GM19463 (cell line): Measurements from ENCODE around the gene SLAMF7.
A peak's percentile ranks its signal among the peaks of the same experiment; 100 is the strongest.
"Not testable (repeated sequence)": the region's sequence is repeated elsewhere in the genome, so short reads cannot be mapped to it uniquely, and the experiment has no call there.

ENCODE experiments used
- ATAC-seq: cut with Tn5 transposase; IDR thresholded peaks from one replicate; pipeline ENCODE4 v1.9.1; 2021; ENCODE audit warnings: mild to moderate bottlenecking, moderate library complexity; ENCODE audit not compliant: unreplicated experiment

The SLAMF7 gene

GRCh38 chr1:160720356-160721085, 18.5 kb upstream of the SLAMF7 start:
- ATAC-seq: no peak

GRCh38 chr1:160721473-160721872, 17.6 kb upstream of the SLAMF7 start:
- no peak for ATAC-seq

- no peak for ATAC-seq
These were observed 16.3 kb upstream of the SLAMF7 start for GRCh38 chr1:160722726-160723125.

- ATAC-seq: no peak
These were observed 15.7 kb upstream of the SLAMF7 start for GRCh38 chr1:160723332-160723731.

- ATAC-seq: no peak
These were observed 14.4 kb upstream of the SLAMF7 start for GRCh38 chr1:160724465-160725242.

GRCh38 chr1:160726114-160726497, 12.9 kb upstream of the SLAMF7 start:
- no peak for ATAC-seq

- ATAC-seq: peak; percentile 53
These were observed 12.3 kb upstream of the SLAMF7 start for GRCh38 chr1:160726498-160727315.

- ATAC-seq: no peak
These were observed 11.8 kb upstream of the SLAMF7 start for GRCh38 chr1:160727316-160727640.

- ATAC-seq: not testable (repeated sequence)
These were observed 7.5 kb upstream of the SLAMF7 start for GRCh38 chr1:160731564-160731963.

GRCh38 chr1:160731990-160732389, 7.1 kb upstream of the SLAMF7 start:
- no peak for ATAC-seq

GRCh38 chr1:160733898-160734297, 5.1 kb upstream of the SLAMF7 start:
- no peak for ATAC-seq

GRCh38 chr1:160734301-160734700, 4.7 kb upstream of the SLAMF7 start:
- no peak for ATAC-seq

GRCh38 chr1:160738271-160738670, 776 bp upstream of the SLAMF7 start:
- no peak for ATAC-seq

GRCh38 chr1:160740133-160740688, 1.2 kb downstream of the SLAMF7 start:
- ATAC-seq: no peak

GRCh38 chr1:160741092-160741501, 2.0 kb downstream of the SLAMF7 start:
- ATAC-seq: no peak

- ATAC-seq: no peak
These were observed 2.7 kb downstream of the SLAMF7 start for GRCh38 chr1:160741612-160742348.

GRCh38 chr1:160742428-160743127, 3.5 kb downstream of the SLAMF7 start:
- no peak for ATAC-seq

- no peak for ATAC-seq
These were observed 4.2 kb downstream of the SLAMF7 start for GRCh38 chr1:160743266-160743665.

GRCh38 chr1:160744199-160744851, 5.3 kb downstream of the SLAMF7 start:
- no peak for ATAC-seq
